Stimulated activated CD8-positive, alpha-beta memory T cell treated with anti-CD3 and anti-CD28 coated beads, Interleukin-4, amount 100 ng/mL, for 1 hour (primary cell): ENCODE results near the gene KRTAP25-1.

ENCODE experiments used
- DNase-seq, 2 donors: peaks; one replicate each; pipeline ENCODE4 v3.0.0-alpha.2; 2020; ENCODE audit warnings: low read depth in 2 of 2, low spot score in 1 of 2

The KRTAP25-1 gene

DNA sequence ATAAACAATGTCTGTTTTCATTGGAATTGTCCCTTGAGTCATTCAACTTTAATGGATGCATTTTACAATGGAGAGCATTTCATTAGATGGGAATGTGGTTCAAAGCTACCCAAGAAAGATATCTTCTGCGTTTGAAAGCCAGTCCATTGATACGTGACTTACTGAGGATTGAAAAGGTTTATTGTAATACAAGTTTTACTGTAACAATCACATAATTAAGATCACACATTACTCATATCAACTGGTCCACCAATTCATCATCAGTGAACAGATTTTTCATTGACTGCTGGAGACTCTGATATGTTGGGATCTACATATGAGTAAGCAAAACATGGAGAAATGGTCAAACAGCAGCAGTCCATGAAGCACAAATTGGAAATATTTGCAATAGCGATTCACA is 39.4 kb downstream of the KRTAP25-1 start:
- no peak for DNase-seq

DNA sequence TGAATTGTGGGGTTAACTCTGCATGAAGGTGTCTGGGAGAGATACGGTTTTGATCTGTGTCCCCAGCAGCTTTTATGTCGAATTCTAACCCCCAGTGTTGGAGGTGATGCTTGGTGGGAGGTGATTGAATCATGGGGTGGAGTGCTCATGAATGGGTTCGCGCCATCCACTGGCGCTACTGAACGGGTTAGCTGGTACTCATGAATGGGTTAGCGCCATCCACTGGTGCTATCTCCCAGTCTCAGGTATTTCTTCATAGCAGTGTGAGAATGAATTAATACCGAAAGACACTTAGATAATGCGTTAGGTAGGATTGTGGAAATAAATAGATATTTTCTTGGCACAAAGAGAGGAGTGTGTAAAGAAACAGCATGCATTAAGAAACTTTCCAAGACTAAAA is 40.5 kb downstream of the KRTAP25-1 start:
- DNase-seq, result no peak

DNA sequence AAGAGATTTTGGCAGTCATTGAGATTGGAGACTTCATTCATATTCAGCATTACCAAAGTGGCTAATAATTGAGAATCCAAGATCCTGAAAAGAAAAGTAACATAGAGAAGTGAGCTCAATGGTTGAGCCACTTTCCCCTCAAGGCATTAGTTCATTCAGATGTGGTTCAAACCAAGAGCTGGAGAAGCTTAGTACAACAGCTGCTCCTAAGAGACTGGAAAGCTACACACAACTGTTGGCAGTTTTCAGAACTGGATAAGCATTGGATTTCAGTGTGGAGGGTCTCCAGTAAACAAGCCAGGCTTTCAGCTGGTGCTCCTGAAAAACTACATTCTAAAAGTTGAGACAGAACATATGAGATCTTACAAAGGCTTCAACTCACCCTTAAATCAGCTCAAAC is 44.3 kb downstream of the KRTAP25-1 start:
- DNase-seq, result no peak

DNA sequence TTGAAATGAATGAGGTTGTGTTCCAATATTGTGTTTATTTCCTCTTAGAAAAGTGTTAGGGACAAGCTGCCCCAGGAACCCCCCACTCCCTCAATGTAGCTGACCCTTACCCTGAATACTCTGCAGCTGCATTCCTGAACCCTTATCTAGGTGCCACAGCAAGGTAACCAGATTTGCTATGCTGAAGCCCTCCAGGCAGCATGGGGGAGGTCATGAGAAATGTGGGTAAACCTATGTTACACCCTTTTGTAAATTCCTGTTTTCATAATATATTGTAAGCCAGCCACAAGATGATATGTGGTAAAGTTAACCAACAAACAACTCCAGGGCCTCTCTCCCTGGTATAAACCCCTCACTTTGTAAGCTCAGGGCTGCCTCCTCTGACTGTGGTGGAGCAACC is 45.6 kb downstream of the KRTAP25-1 start:
- DNase-seq, result no peak

DNA sequence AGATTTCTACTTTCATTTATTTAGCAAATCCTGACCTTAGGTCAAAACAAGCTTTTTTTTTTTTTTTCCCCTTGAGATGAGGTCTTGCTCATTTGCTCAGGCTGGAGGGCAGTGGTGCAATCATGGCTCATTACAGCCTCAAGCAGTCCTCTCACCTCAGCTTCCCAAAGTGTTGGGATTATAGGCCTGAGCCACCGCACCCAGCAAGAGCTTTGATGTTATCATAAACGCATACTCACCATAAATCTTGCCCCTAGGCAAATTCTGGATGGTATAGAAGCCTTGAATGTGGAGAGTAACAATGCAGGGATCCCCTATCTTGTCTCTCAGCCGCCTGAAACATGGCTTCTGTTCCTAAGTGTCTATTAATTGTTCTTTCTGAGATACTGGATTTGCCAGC is 48.7 kb downstream of the KRTAP25-1 start:
- no peak for DNase-seq
